ENCODE results near the gene OR52B6. TPM values are rescaled to one million over a fixed set of nuclear protein-coding genes. Genes with fewer than 3 reads are reported as not detected.

Gene OR52B6
- total and polyA plus RNA-seq, 9 donors, result not detected

DNA sequence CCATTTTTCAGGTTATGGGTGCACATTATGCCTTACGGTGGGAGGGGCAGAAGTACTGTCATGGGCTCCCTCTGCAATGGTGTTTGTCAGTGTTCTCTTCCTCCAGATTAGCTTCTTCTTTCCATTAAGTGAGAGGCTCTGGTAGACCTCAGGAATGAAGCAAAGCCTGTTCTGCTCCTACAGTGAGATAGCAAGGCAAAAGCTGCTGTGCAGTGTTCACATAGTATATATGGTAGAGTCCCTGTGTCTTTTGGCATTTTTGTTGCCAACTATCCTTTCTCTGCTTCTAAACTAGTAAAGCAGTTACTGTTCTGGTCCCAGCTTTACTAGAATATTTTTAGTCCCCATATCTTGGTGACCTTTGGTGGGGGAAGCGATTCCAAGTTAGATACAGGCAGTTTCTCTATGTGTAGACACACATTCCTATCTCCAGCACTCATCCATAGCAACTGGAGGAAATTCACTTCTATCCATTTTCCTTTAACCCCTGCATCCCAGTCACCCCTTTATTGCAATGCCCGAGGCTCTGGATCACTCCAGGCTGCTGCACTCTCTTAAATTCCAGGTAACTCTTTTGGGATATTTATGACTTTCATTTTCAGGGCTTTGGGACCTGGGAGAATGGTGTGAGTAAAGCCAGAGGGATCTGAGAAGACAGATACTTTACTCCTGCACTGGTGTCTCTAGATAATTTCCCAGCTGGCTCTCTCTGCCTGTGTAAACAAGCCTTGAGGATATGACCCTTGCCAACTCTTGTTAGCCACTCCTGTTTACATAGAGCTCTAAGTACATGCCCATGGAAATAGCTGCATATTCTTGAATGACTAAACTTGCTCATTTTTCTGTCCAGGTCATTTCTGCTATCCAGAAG, 40.2 kb downstream of the OR52B6 start:
- Histone ChIP-seq H3K4me3 (no peak overlapping the region), H3K9me3 (no peaks in the 10 kb centered on the region), H3K4me1 (ENCODE audit: insufficient read depth) (peaks cover 8% of the 10 kb centered on the region), H3K27ac (no peak overlapping the region), H3K36me3 (no peaks in the 10 kb centered on the region), H3K27me3 (no peaks in the 10 kb centered on the region)
- intact Hi-C loops (cut with DNase I), result no loop called here
- WGBS, 3 donors, result 43 to 58% (median 56%) methylated on average over 3 of the region's 3 CpGs
- TF ChIP-seq EP300 (IDR thresholded peaks at IDR 0.05) (no peak), POLR2A (IDR thresholded peaks at IDR 0.05) (no peak)
- TF ChIP-seq, protein P1, sequence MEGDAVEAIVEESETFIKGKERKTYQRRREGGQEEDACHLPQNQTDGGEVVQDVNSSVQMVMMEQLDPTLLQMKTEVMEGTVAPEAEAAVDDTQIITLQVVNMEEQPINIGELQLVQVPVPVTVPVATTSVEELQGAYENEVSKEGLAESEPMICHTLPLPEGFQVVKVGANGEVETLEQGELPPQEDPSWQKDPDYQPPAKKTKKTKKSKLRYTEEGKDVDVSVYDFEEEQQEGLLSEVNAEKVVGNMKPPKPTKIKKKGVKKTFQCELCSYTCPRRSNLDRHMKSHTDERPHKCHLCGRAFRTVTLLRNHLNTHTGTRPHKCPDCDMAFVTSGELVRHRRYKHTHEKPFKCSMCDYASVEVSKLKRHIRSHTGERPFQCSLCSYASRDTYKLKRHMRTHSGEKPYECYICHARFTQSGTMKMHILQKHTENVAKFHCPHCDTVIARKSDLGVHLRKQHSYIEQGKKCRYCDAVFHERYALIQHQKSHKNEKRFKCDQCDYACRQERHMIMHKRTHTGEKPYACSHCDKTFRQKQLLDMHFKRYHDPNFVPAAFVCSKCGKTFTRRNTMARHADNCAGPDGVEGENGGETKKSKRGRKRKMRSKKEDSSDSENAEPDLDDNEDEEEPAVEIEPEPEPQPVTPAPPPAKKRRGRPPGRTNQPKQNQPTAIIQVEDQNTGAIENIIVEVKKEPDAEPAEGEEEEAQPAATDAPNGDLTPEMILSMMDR (IDR thresholded peaks at IDR 0.05), result no peak
- DNase-seq, result no peak

DNA sequence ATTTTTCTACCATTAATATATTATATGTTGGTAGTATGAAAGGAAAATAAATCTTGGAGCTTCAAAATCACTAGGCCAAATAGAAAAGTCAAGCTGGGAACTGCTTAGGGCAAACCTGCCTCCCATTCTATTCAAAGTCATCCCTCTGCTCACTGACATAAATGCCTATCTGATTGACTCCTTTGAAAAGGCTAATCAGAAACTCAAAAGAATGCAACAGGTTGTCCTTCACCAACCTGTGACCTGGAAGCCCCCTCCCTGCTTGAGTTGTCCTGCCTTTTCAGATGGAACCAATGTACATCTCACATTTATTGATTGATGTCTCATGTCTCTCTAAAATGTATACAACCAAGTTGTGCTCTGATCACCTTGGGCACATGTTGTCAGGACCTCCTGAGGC, 40.9 kb downstream of the OR52B6 start:
- intact Hi-C loops (cut with DNase I), result no loop called here
- no peaks in the 10 kb centered on the region for H3K9me3 ChIP-seq

DNA sequence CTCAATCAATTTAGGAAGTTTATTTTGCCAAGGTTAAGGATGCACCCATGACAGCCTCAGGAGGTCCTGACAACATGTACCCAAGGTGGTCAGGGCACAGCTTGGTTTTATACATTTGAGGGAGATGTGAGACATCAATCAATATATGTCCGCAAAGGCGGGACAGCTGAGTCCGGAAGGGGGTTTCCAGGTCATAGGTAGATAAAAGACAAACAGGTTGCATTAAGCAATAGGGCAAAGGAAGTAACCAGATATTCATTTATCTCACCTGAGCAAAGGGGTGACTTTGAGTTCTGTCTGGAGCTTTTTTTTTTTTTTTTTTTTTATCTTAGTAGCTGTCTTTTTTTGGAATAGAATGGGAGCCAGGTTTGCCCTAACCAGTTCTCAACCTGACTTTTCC, 42.1 kb downstream of the OR52B6 start:
- DNase-seq, result no peak
- Histone ChIP-seq H3K9me3 (no peaks in the 10 kb centered on the region), H3K4me3 (no peak overlapping the region), H3K36me3 (no peaks in the 10 kb centered on the region), H3K4me1 (ENCODE audit: insufficient read depth) (peaks cover 10% of the 10 kb centered on the region), H3K27me3 (no peaks in the 10 kb centered on the region), H3K27ac (no peak overlapping the region)
- intact Hi-C loops (cut with DNase I), result no loop called here
- no peak for TF ChIP-seq EP300 (IDR thresholded peaks at IDR 0.05)
- no peak for TF ChIP-seq POLR2A (IDR thresholded peaks at IDR 0.05)
- TF ChIP-seq, protein P1 (IDR thresholded peaks at IDR 0.05), result no peak
- 96 to 98% (median 96%) methylated on average over 3 of the region's 3 CpGs for WGBS, 3 donors

More for the DNA sequence above, 40.9 kb downstream of the OR52B6 start:
- DNase-seq, result no peak
- Histone ChIP-seq H3K4me1 (ENCODE audit: insufficient read depth) (peaks cover 10% of the 10 kb centered on the region), H3K27ac (no peak overlapping the region), H3K4me3 (no peak overlapping the region), H3K36me3 (no peaks in the 10 kb centered on the region), H3K27me3 (no peaks in the 10 kb centered on the region)
- no peak for TF ChIP-seq EP300 (IDR thresholded peaks at IDR 0.05)
- TF ChIP-seq, protein P1 (IDR thresholded peaks at IDR 0.05), result no peak

DNA sequence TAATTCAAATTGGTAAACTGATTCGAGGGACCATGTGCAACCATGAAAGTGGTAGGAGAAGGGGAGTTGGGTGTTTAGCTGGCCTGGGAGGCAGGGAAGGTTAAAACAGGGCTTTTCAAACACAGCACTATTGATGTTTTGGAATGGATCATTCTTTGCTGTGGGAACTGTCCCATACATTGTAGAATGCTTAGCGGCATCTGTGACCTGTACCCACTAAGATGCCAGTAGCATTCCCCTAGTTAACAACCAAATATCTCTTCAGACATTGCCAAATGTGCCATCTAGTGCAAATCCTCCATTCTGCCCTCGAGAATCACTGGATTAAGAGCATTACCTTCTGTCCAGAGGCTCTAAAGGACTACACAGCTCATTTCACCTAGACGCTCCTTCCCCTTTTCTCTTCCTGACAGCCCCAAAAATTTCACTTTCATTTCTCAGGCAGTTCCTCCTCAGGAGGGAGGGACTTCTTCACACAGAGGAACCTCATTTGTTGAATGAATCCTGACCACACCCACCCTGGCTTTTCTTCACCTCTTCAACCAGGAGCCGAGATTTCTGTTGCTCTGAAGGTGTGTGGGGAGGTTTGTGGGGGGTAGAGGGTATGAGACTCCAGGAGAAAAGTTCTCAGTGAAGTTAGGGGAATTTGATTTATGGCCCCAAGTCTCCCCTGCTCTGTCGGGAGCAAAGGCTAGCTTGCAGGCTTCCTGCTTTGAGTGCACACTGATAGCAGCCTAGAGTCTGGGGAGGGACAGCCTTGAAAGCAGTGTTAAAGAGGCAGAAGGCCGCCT, 44.0 kb downstream of the OR52B6 start, which contains the start of gene TRIM34:
TSS of gene TRIM34 (plus strand) at position 513 of the 791 bp plus-strand sequence. CDS start 7,331 bp downstream, outside the sequence.
- Histone ChIP-seq H3K36me3 (no peaks in the 10 kb centered on the region), H3K4me3 (peak within 1 kb of the TSS; percentile 54), H3K27ac (peak within 1 kb of the TSS in 1 of 2 donors; percentile 16), H3K27me3 (no peaks in the 10 kb centered on the region), H3K9me3 (no peaks in the 10 kb centered on the region), H3K4me1 (ENCODE audit: insufficient read depth) (peaks cover 10% of the 10 kb centered on the region)
- WGBS, 3 donors, result 10 to 18% (median 13%) methylated on average over 7 of the region's 7 CpGs
- intact Hi-C loops (cut with DNase I), result no loop called here
- peak; percentile 29 to 56 (median 53) for DNase-seq
- TF ChIP-seq EP300 (IDR thresholded peaks at IDR 0.05), result no peak
- TF ChIP-seq, protein P1 (IDR thresholded peaks at IDR 0.05), result no peak
- TF ChIP-seq POLR2A (IDR thresholded peaks at IDR 0.05), result no peak
